C4-2B (cell line): ENCODE results near the gene CAMK1.

ENCODE experiments used
- CTCF ChIP-seq: fragments of 450-650 bp; conservative IDR thresholded peaks from 2 replicates; pipeline ENCODE4 v1.5.1; 2017; ENCODE audit warnings: mild to moderate bottlenecking
- ZFX ChIP-seq: fragments of 450-650 bp; IDR thresholded peaks from 2 replicates; pipeline ENCODE4 v1.6.1; 2017

- no peak for TF ChIP-seq CTCF
- TF ChIP-seq ZFX: no peak
Measured at GRCh38 chr3:9812870-9813483, 43.2 kb upstream of the CAMK1 start.
